WTC11 (cell line): ENCODE data around the gene PUM1. TPM values are rescaled to one million over a fixed set of nuclear protein-coding genes. Genes with fewer than 3 reads are reported as not detected.

Experiments
- ATAC-seq: fragments of 200-7000 bp; cut with Tn5 transposase; 2 replicates; pipeline ENCODE4 v1.10.0; 2021; ENCODE audit warnings: mild to moderate bottlenecking, moderate library complexity
- CTCF ChIA-PET: fragments of 300-600 bp; sonication (Branson Sonifier 250); formaldehyde crosslinking; loops from one replicate; lab custom pipeline; 2021; ENCODE audit warnings: antibody characterized with exemption; lab: Charles Lee
- POLR2A ChIA-PET: fragments of 350-600 bp; sonication (Branson Sonifier 250); formaldehyde crosslinking; loops from one replicate; lab custom pipeline; 2021; ENCODE audit warnings: antibody characterized with exemption; lab: Charles Lee
- DNase-seq: peaks from one replicate; pipeline ENCODE4 v3.0.0; 2021; ENCODE audit warnings: low spot score
- H3K27ac Mint-ChIP-seq: 2 replicates; pipeline ENCODE4 v1.8.0; 2021; ENCODE audit warnings: mixed read lengths
- H3K27me3 Mint-ChIP-seq: 2 replicates; pipeline ENCODE4 v1.8.0; 2021; ENCODE audit warnings: low read depth, mild to moderate bottlenecking, moderate library complexity, mixed read lengths
- H3K36me3 Mint-ChIP-seq: 2 replicates; pipeline ENCODE4 v1.8.0; 2021; ENCODE audit warnings: mixed read lengths
- H3K4me1 Mint-ChIP-seq: 2 replicates; pipeline ENCODE4 v1.8.0; 2022; ENCODE audit warnings: mixed read lengths
- H3K4me3 Mint-ChIP-seq: 2 replicates; pipeline ENCODE4 v1.8.0; 2021; ENCODE audit warnings: mild to moderate bottlenecking, moderate library complexity, mixed read lengths
- H3K9me3 Mint-ChIP-seq: 2 replicates; pipeline ENCODE4 v1.8.0; 2021; ENCODE audit warnings: mixed read lengths
- CDX4 ChIP-seq: fragments of 250-450 bp; sonication (Bioruptor Pico); IDR thresholded peaks from 2 replicates; pipeline ENCODE4 v1.9.0; 2021; ENCODE audit warnings: moderate library complexity, mild to moderate bottlenecking, inconsistent platforms, borderline replicate concordance
- CREM ChIP-seq: sonication (generic); formaldehyde crosslinking; IDR thresholded peaks from 2 replicates; pipeline ENCODE4 v1.8.1; 2022; ENCODE audit warnings: mild to moderate bottlenecking, missing genetic modification reagents, moderate library complexity
- ERG ChIP-seq: fragments of 250-450 bp; sonication (Bioruptor Pico); IDR thresholded peaks from 2 replicates; pipeline ENCODE4 v1.8.0; 2021; ENCODE audit warnings: mild to moderate bottlenecking
- ESRRA ChIP-seq: sonication (generic); formaldehyde crosslinking; IDR thresholded peaks from 2 replicates; pipeline ENCODE4 v1.8.1; 2022; ENCODE audit warnings: mild to moderate bottlenecking, missing genetic modification reagents, borderline replicate concordance
- FOXK1 ChIP-seq: sonication (generic); formaldehyde crosslinking; IDR thresholded peaks from 2 replicates; pipeline ENCODE4 v1.8.0; 2022; ENCODE audit warnings: mild to moderate bottlenecking, moderate library complexity, missing genetic modification reagents
- FOXP4 ChIP-seq: sonication (generic); formaldehyde crosslinking; IDR thresholded peaks from 2 replicates; pipeline ENCODE4 v1.8.0; 2022; ENCODE audit warnings: mild to moderate bottlenecking, missing genetic modification reagents
- GABPB1 ChIP-seq: sonication (generic); formaldehyde crosslinking; IDR thresholded peaks from 2 replicates; pipeline ENCODE4 v1.8.1; 2023; ENCODE audit warnings: mild to moderate bottlenecking, missing genetic modification reagents
- GRHL2 ChIP-seq: fragments of 250-450 bp; sonication (Bioruptor Pico); IDR thresholded peaks from 2 replicates; pipeline ENCODE4 v1.8.0; 2022; ENCODE audit warnings: mild to moderate bottlenecking, moderate library complexity; ENCODE audit not compliant: insufficient replicate concordance, severe bottlenecking
- JAZF1 ChIP-seq: fragments of 250-450 bp; sonication (Bioruptor Pico); IDR thresholded peaks from 2 replicates; pipeline ENCODE4 v1.9.0; 2021; ENCODE audit warnings: moderate library complexity, mild to moderate bottlenecking, inconsistent platforms
- JUN ChIP-seq: sonication (generic); formaldehyde crosslinking; IDR thresholded peaks from 2 replicates; pipeline ENCODE4 v1.8.0; 2023; ENCODE audit warnings: mild to moderate bottlenecking, missing genetic modification reagents
- MYBL2 ChIP-seq: sonication (generic); formaldehyde crosslinking; IDR thresholded peaks from 2 replicates; pipeline ENCODE4 v1.8.1; 2023; ENCODE audit warnings: mild to moderate bottlenecking, moderate library complexity, missing genetic modification reagents
- TEAD4 ChIP-seq: sonication (generic); formaldehyde crosslinking; IDR thresholded peaks from 2 replicates; pipeline ENCODE4 v1.8.0; 2022; ENCODE audit warnings: mild to moderate bottlenecking, missing genetic modification reagents
- ZNF121 ChIP-seq: sonication (generic); formaldehyde crosslinking; IDR thresholded peaks from 2 replicates; pipeline ENCODE4 v1.8.0; 2023; ENCODE audit warnings: missing genetic modification reagents
- ZNF425 ChIP-seq: fragments of 250-450 bp; sonication (Bioruptor Pico); conservative IDR thresholded peaks from 2 replicates; pipeline ENCODE4 v1.9.0; 2021; ENCODE audit warnings: mild to moderate bottlenecking
- ZNF532 ChIP-seq: fragments of 250-450 bp; sonication (Bioruptor Pico); IDR thresholded peaks from 2 replicates; pipeline ENCODE4 v1.9.0; 2021; ENCODE audit warnings: mild to moderate bottlenecking, borderline replicate concordance
- total RNA-seq: library from RNA; stranded (reverse); gene quantifications from 3 replicates; pipeline ENCODE4 v1.2.3, GENCODE V29; 2021
- TF ChIP-seq, protein P1 (sequence below): sonication (generic); formaldehyde crosslinking; IDR thresholded peaks from 2 replicates; pipeline ENCODE4 v1.8.1; 2022; ENCODE audit warnings: low read depth, mild to moderate bottlenecking, moderate library complexity, missing genetic modification reagents, borderline replicate concordance
- TF ChIP-seq, protein P2 (sequence below): sonication (generic); formaldehyde crosslinking; IDR thresholded peaks from 2 replicates; pipeline ENCODE4 v1.8.1; 2023; ENCODE audit warnings: mild to moderate bottlenecking, moderate library complexity, missing genetic modification reagents
- TF ChIP-seq, protein P3 (sequence below): sonication (generic); formaldehyde crosslinking; IDR thresholded peaks from 2 replicates; pipeline ENCODE4 v1.8.0; 2023; ENCODE audit warnings: missing genetic modification reagents
- TF ChIP-seq, protein P4 (sequence below): sonication (generic); formaldehyde crosslinking; conservative IDR thresholded peaks from 2 replicates; pipeline ENCODE4 v1.8.1; 2022; ENCODE audit warnings: mild to moderate bottlenecking, missing genetic modification reagents
- TF ChIP-seq, protein P5 (sequence below): sonication (generic); formaldehyde crosslinking; IDR thresholded peaks from 2 replicates; pipeline ENCODE4 v1.8.1; 2023; ENCODE audit warnings: mild to moderate bottlenecking, missing genetic modification reagents, moderate library complexity

The PUM1 gene
- total RNA-seq, 1 experiment from 2014 or later = 147 TPM

DNA sequence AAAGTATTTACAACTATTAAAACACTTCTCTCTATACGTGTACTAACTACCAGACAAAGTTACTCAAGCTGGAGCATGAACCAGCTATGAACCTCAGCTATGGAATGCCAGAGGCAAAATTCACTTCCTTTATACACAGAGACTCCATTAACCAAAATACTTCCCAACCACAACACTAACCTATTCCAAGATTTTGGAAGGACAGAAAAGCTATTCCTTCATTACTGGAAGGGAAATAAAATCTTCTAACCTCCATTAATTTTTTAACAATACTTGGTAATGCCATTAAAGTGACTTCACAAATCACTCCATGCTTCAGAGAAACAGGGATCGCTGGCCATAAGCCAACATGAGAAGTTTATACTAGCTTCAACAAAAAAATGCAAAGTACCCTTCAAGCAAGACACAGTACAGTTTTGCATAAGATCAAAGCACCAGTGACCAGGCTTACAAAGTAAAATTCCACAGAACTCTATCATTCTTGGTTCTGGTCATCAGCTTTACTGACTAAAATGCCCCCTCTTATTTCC, 58.0 kb downstream of the PUM1 start (continued):
- TF ChIP-seq ZNF121 (CRISPR knock-in tag) = no peak
- TF ChIP-seq JUN (CRISPR knock-in tag) = no peak
- no peak for TF ChIP-seq ESRRA (CRISPR knock-in tag)
- no peak for TF ChIP-seq MYBL2 (CRISPR knock-in tag)
- TF ChIP-seq, protein P1, sequence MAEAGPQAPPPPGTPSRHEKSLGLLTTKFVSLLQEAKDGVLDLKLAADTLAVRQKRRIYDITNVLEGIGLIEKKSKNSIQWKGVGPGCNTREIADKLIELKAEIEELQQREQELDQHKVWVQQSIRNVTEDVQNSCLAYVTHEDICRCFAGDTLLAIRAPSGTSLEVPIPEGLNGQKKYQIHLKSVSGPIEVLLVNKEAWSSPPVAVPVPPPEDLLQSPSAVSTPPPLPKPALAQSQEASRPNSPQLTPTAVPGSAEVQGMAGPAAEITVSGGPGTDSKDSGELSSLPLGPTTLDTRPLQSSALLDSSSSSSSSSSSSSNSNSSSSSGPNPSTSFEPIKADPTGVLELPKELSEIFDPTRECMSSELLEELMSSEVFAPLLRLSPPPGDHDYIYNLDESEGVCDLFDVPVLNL (CRISPR knock-in tag) = no peak
- TF ChIP-seq, protein P2, sequence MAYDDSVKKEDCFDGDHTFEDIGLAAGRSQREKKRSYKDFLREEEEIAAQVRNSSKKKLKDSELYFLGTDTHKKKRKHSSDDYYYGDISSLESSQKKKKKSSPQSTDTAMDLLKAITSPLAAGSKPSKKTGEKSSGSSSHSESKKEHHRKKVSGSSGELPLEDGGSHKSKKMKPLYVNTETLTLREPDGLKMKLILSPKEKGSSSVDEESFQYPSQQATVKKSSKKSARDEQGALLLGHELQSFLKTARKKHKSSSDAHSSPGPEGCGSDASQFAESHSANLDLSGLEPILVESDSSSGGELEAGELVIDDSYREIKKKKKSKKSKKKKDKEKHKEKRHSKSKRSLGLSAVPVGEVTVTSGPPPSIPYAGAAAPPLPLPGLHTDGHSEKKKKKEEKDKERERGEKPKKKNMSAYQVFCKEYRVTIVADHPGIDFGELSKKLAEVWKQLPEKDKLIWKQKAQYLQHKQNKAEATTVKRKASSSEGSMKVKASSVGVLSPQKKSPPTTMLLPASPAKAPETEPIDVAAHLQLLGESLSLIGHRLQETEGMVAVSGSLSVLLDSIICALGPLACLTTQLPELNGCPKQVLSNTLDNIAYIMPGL = no peak
- TF ChIP-seq, protein P3, sequence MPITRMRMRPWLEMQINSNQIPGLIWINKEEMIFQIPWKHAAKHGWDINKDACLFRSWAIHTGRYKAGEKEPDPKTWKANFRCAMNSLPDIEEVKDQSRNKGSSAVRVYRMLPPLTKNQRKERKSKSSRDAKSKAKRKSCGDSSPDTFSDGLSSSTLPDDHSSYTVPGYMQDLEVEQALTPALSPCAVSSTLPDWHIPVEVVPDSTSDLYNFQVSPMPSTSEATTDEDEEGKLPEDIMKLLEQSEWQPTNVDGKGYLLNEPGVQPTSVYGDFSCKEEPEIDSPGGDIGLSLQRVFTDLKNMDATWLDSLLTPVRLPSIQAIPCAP (CRISPR knock-in tag) = no peak
- no peak for TF ChIP-seq CDX4 (CRISPR knock-in tag)
- TF ChIP-seq JAZF1 (CRISPR knock-in tag) = no peak
- TF ChIP-seq, protein P4, sequence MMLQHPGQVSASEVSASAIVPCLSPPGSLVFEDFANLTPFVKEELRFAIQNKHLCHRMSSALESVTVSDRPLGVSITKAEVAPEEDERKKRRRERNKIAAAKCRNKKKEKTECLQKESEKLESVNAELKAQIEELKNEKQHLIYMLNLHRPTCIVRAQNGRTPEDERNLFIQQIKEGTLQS (CRISPR knock-in tag) = no peak
- TF ChIP-seq CREM (CRISPR knock-in tag) = no peak
- TF ChIP-seq TEAD4 (CRISPR knock-in tag) = no peak
- TF ChIP-seq, all 79 proteins: peak for 0

GRCh38 chr1:31006747-31007146, 58.8 kb downstream of the PUM1 start:
- DNase-seq (no peak), ATAC-seq (no peak)
- ChIA-PET CTCF (no interaction called here), POLR2A (no interaction called here)
- Mint-ChIP-seq H3K4me3 (no peak overlapping the region), H3K9me3 (no peaks in the 10 kb centered on the region), H3K27ac (no peak overlapping the region), H3K4me1 (peaks cover 38% of the 10 kb centered on the region), H3K27me3 (no peaks in the 10 kb centered on the region), H3K36me3 (peaks cover 30% of the 10 kb centered on the region)
- TF ChIP-seq ZNF532 (CRISPR knock-in tag) (no peak), MYBL2 (CRISPR knock-in tag) (no peak), ERG (no peak), FOXP4 (CRISPR knock-in tag) (no peak), ZNF425 (CRISPR knock-in tag) (no peak), FOXK1 (CRISPR knock-in tag) (no peak), GABPB1 (CRISPR knock-in tag) (no peak), GRHL2 (CRISPR knock-in tag) (no peak)
- TF ChIP-seq, protein P5, sequence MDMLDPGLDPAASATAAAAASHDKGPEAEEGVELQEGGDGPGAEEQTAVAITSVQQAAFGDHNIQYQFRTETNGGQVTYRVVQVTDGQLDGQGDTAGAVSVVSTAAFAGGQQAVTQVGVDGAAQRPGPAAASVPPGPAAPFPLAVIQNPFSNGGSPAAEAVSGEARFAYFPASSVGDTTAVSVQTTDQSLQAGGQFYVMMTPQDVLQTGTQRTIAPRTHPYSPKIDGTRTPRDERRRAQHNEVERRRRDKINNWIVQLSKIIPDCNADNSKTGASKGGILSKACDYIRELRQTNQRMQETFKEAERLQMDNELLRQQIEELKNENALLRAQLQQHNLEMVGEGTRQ = no peak
